Sigmoid colon (tissue), 4 donors: Measurements from ENCODE around the gene PHC2.

Experiments
- EP300 ChIP-seq, 4 donors: sonication (generic); formaldehyde crosslinking; IDR thresholded peaks; one replicate each; pipeline ENCODE4 v1.6.1; 2017; ENCODE audit warnings: antibody characterized with exemption in 4 of 4
- POLR2A ChIP-seq, 2 donors: fragments of 450-650 bp; IDR thresholded peaks; one replicate each; pipeline ENCODE4 v1.6.1; 2016; ENCODE audit warnings: antibody characterized with exemption in 2 of 2, mild to moderate bottlenecking in 2 of 2, moderate library complexity in 2 of 2
- POLR2AphosphoS5 ChIP-seq, 4 donors: sonication (generic); formaldehyde crosslinking; IDR thresholded peaks; one replicate each; pipeline ENCODE4 v1.6.1; 2017; ENCODE audit warnings: antibody characterized with exemption in 4 of 4
- TF ChIP-seq, protein P1 (sequence below), 4 experiments: fragments of 450-650 bp in 3 of 4; fragments of 200-600 bp in 1 of 4; IDR thresholded peaks; one replicate each; pipeline ENCODE4 v1.5.1; 2016 to 2019; ENCODE audit warnings: antibody characterized with exemption in 4 of 4, mild to moderate bottlenecking in 3 of 4, moderate library complexity in 2 of 4

- TF ChIP-seq, protein P1, sequence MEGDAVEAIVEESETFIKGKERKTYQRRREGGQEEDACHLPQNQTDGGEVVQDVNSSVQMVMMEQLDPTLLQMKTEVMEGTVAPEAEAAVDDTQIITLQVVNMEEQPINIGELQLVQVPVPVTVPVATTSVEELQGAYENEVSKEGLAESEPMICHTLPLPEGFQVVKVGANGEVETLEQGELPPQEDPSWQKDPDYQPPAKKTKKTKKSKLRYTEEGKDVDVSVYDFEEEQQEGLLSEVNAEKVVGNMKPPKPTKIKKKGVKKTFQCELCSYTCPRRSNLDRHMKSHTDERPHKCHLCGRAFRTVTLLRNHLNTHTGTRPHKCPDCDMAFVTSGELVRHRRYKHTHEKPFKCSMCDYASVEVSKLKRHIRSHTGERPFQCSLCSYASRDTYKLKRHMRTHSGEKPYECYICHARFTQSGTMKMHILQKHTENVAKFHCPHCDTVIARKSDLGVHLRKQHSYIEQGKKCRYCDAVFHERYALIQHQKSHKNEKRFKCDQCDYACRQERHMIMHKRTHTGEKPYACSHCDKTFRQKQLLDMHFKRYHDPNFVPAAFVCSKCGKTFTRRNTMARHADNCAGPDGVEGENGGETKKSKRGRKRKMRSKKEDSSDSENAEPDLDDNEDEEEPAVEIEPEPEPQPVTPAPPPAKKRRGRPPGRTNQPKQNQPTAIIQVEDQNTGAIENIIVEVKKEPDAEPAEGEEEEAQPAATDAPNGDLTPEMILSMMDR (IDR thresholded peaks at IDR 0.05): no peak
- TF ChIP-seq EP300 (IDR thresholded peaks at IDR 0.05) (no peak), POLR2A (IDR thresholded peaks at IDR 0.05) (no peak), POLR2AphosphoS5 (IDR thresholded peaks at IDR 0.05) (no peak)
Observed at GRCh38 chr1:33354707-33355316, 76.1 kb downstream of the PHC2 start.
